Endothelial cell of umbilical vein (primary cell): ENCODE results near the gene TRIM17. TPM values are rescaled to one million over a fixed set of nuclear protein-coding genes. Genes with fewer than 3 reads are reported as not detected.

ENCODE experiments used
- BruUV-seq: library from RNA; stranded (reverse); fragments of 400-500 nt; replicated peaks from 2 replicates; lab custom pipeline; 2021; lab: Mats Ljungman, UMichigan
- CTCF ChIA-PET: fragments of 300-600, 350-600 bp; sonication (Branson Sonifier 250); formaldehyde crosslinking; loops from one replicate; lab custom pipeline; 2021; ENCODE audit warnings: antibody characterized with exemption, inconsistent platforms; lab: Charles Lee
- POLR2A ChIA-PET: fragments of 300-600, 350-600 bp; sonication (Branson Sonifier 250); formaldehyde crosslinking; loops from one replicate; lab custom pipeline; 2021; ENCODE audit warnings: antibody characterized with exemption, inconsistent platforms; lab: Charles Lee
- DNase-seq: peaks from one replicate; pipeline ENCODE4 v3.0.0-alpha.2; 2011; ENCODE audit warnings: low read depth, low spot score
- FAIRE-seq: peaks from 2 replicates; lab custom pipeline; 2011; peaks lifted over from hg19 to GRCh38; lab: Jason Lieb, UNC
- H2AFZ ChIP-seq: 2 replicates; pipeline ENCODE4 v1.6.0; 2012; ENCODE audit warnings: low read depth, low read length, control low read depth, inconsistent platforms
- H3K27ac ChIP-seq: 2 replicates; pipeline ENCODE4 v1.5.1; 2011; ENCODE audit warnings: low read depth, mild to moderate bottlenecking, control low read depth, low read length, moderate library complexity; ENCODE audit not compliant: insufficient read depth
- H3K27me3 ChIP-seq, 2 experiments: 2 replicates each; pipeline versions ENCODE4 v1.6.0 to v1.6.1; 2011; ENCODE audit warnings: low read length in 2 of 2, mixed read lengths in 1 of 2; ENCODE audit not compliant: control insufficient read depth in 2 of 2, insufficient read depth in 2 of 2
- H3K36me3 ChIP-seq, 2 experiments: 2 replicates in 1 of 2; 3 replicates in 1 of 2; pipeline ENCODE4 v1.5.1; 2011; ENCODE audit warnings: low read length in 2 of 2, mild to moderate bottlenecking in 1 of 2, moderate library complexity in 1 of 2; ENCODE audit not compliant: control insufficient read depth in 2 of 2, insufficient read depth in 2 of 2; ENCODE audit errors: extremely low read depth in 1 of 2
- H3K4me1 ChIP-seq: 3 replicates; pipeline ENCODE4 v1.5.1; 2011; ENCODE audit warnings: mild to moderate bottlenecking, low read length; ENCODE audit not compliant: control insufficient read depth, insufficient read depth; ENCODE audit errors: extremely low read depth
- H3K4me2 ChIP-seq: 2 replicates; pipeline ENCODE4 v1.6.1; 2011; ENCODE audit warnings: low read length, control low read depth, mixed read lengths; ENCODE audit not compliant: insufficient read depth
- H3K4me3 ChIP-seq, 3 experiments: fragments of 200-600 bp in 1 of 3; sonication (generic), shearing (Covaris generic) in 1 of 3; replicated peaks in 1 of 3; 2 replicates each; pipeline ENCODE4 v1.5.1; 2011 to 2016; ENCODE audit warnings: control low read depth in 3 of 3, low read length in 3 of 3, mild to moderate bottlenecking in 2 of 3, inconsistent platforms in 1 of 3, low read depth in 1 of 3, moderate library complexity in 1 of 3; ENCODE audit not compliant: insufficient read depth in 1 of 3
- H3K79me2 ChIP-seq: 2 replicates; pipeline ENCODE4 v1.6.0; 2012; ENCODE audit warnings: low read length, inconsistent platforms; ENCODE audit not compliant: control insufficient read depth, insufficient read depth
- H3K9ac ChIP-seq: replicated peaks from 2 replicates; pipeline ENCODE3; 2011; ENCODE audit warnings: low read length, control low read depth; ENCODE audit not compliant: insufficient read depth; ENCODE audit errors: extremely low read depth
- H3K9me1 ChIP-seq: replicated peaks from 3 replicates; pipeline ENCODE4 v1.6.0; 2011; ENCODE audit warnings: mild to moderate bottlenecking, low read length; ENCODE audit not compliant: control insufficient read depth, insufficient read depth; ENCODE audit errors: extremely low read depth
- H3K9me3 ChIP-seq: replicated peaks from 2 replicates; pipeline ENCODE4 v1.5.1; 2012; ENCODE audit warnings: low read length, inconsistent platforms; ENCODE audit not compliant: control insufficient read depth, insufficient read depth
- H4K20me1 ChIP-seq: replicated peaks from 2 replicates; pipeline ENCODE3; 2011; ENCODE audit warnings: mild to moderate bottlenecking, low read length; ENCODE audit not compliant: control insufficient read depth, insufficient read depth; ENCODE audit errors: extremely low read depth
- EZH2 ChIP-seq: IDR thresholded peaks from 2 replicates; pipeline ENCODE4 v1.6.1; 2012; ENCODE audit warnings: borderline replicate concordance, low read depth, mild to moderate bottlenecking, moderate library complexity, low read length, inconsistent platforms; ENCODE audit not compliant: severe bottlenecking
- FOS ChIP-seq: IDR thresholded peaks from 2 replicates; pipeline ENCODE4 v1.6.1; 2011; ENCODE audit warnings: mild to moderate bottlenecking, low read length, moderate library complexity, borderline replicate concordance; ENCODE audit not compliant: insufficient read depth
- GATA2 ChIP-seq: IDR thresholded peaks from 2 replicates; pipeline ENCODE4 v1.7.0; 2011; ENCODE audit warnings: low read depth, mild to moderate bottlenecking, moderate library complexity, mixed read lengths, low read length; ENCODE audit not compliant: insufficient read length, insufficient read depth
- POLR2A ChIP-seq: IDR thresholded peaks from 2 replicates; pipeline ENCODE4 v1.6.1; 2012; ENCODE audit warnings: low read depth, mild to moderate bottlenecking, control low read depth, low read length
- dilution Hi-C: fragments of 300-500 bp; cut with MboI; formaldehyde crosslinking; loops from one replicate; pipeline ENCODE4 v1.15.0; 2019; ENCODE audit warnings: low sequenced_read_pairs; ENCODE audit not compliant: extremely low pct_ligation_motif_present
- intact Hi-C: fragments of 100-400 bp; cut with micrococcal nuclease; formaldehyde crosslinking; loops from one replicate; pipeline ENCODE4 v1.10.0; 2022
- polyA plus RNA-seq, 4 experiments: library from polyadenylated mRNA; depleted of rRNA in 3 of 4; stranded (reverse) in 3 of 4; unstranded in 1 of 4; fragments of >200 nt; gene quantifications; 2 replicates each; pipeline versions ENCODE4 v1.2.1 to v1.2.3, GENCODE V29; 2011 to 2012; ENCODE audit warnings: missing spikeins in 1 of 4
- total RNA-seq: library from RNA; stranded (reverse); gene quantifications from 2 replicates; pipeline ENCODE4 v1.2.3, GENCODE V29; 2021
- TF ChIP-seq, protein P1 (sequence below): IDR thresholded peaks from 2 replicates; pipeline ENCODE4 v1.6.1; 2011; ENCODE audit not compliant: insufficient read depth, insufficient read length
- TF ChIP-seq, protein P2 (sequence below), 2 donors: IDR thresholded peaks; 1 replicate in 1 of 2; 2 replicates in 1 of 2; pipeline ENCODE4 v1.5.1; 2011; ENCODE audit warnings: low read length in 2 of 2, mild to moderate bottlenecking in 2 of 2, moderate library complexity in 2 of 2, control low read depth in 1 of 2, inconsistent platforms in 1 of 2, low read depth in 1 of 2; ENCODE audit not compliant: insufficient read depth in 1 of 2; ENCODE audit errors: extremely low read depth in 1 of 2

The TRIM17 gene
- total and polyA plus RNA-seq, 2 donors (not counting 3 experiments of a cell fraction or from before 2014, with no cell fraction given), result not detected

DNA sequence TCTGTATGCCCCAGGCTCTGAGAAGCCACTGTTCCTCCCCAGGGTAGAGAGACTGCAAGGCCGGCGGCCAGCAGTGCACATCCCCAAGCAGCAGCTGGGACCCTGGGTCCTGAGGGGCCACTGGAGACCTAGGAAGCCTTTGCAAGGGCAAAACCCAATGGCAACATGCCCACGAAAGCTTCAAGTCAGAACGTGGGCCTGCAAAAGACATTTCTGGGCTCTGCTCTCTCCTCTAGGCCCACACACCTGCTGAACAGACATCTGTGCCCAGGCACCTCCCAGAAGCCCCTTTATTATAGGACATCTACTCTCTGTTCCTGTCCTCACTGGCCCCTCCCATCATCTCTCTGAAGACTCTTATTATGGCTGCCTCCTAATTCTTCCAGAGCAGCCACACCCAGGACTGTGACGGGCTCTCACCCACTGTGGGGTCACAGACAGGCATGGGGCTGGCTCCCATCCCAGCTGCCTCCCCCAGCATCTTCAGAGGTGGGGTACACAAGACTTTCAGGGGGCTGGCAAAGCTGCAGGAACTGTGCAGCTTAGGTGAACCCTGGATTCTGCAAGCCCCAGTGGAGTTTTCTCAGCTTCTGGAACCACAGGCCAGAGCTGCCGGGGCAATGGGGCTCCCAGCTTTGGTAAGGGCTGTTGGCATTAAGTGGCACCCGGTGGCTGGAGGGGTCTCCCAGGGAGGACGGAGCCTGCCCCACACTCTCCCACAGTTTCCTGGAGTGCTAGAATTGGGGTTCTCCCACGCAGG, 22.7 kb downstream of the TRIM17 start:
- H3K9me1 ChIP-seq, result no peaks in the 10 kb centered on the region
- FAIRE-seq (no peak), DNase-seq (no peak)
- POLR2A ChIA-PET, result no interaction called here
- no peaks in the 10 kb centered on the region for H3K79me2 ChIP-seq
- no peaks in the 10 kb centered on the region for H4K20me1 ChIP-seq
- no peak overlapping the region for H3K9ac ChIP-seq
- H3K27me3 ChIP-seq, result no peaks in the 10 kb centered on the region
- H2AFZ ChIP-seq, result no peak overlapping the region
- intact Hi-C loops, result loop anchor here (1.0 to 2.0 kb wide), 7 partner anchors 12 to 395 kb away; partner anchors contain the start of gene TRIM11
- H3K9me3 ChIP-seq, result no peaks in the 10 kb centered on the region
- H3K27ac ChIP-seq, result no peak overlapping the region
- BruUV-seq, result TSS peak; percentile 12
- no peak overlapping the region for H3K4me2 ChIP-seq
- no peak overlapping the region for H3K4me3 ChIP-seq
- TF ChIP-seq GATA2, result no peak
- TF ChIP-seq, protein P1, sequence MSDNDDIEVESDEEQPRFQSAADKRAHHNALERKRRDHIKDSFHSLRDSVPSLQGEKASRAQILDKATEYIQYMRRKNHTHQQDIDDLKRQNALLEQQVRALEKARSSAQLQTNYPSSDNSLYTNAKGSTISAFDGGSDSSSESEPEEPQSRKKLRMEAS, result no peak
- no peak for TF ChIP-seq EZH2
- TF ChIP-seq POLR2A, result no peak
- TF ChIP-seq, protein P2, sequence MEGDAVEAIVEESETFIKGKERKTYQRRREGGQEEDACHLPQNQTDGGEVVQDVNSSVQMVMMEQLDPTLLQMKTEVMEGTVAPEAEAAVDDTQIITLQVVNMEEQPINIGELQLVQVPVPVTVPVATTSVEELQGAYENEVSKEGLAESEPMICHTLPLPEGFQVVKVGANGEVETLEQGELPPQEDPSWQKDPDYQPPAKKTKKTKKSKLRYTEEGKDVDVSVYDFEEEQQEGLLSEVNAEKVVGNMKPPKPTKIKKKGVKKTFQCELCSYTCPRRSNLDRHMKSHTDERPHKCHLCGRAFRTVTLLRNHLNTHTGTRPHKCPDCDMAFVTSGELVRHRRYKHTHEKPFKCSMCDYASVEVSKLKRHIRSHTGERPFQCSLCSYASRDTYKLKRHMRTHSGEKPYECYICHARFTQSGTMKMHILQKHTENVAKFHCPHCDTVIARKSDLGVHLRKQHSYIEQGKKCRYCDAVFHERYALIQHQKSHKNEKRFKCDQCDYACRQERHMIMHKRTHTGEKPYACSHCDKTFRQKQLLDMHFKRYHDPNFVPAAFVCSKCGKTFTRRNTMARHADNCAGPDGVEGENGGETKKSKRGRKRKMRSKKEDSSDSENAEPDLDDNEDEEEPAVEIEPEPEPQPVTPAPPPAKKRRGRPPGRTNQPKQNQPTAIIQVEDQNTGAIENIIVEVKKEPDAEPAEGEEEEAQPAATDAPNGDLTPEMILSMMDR (IDR thresholded peaks at IDR 0.05; ENCODE audit: extremely low read depth in 1 of 2, insufficient read depth in 1 of 2, low read depth in 1 of 2, low read length in 2 of 2), result no peak
- TF ChIP-seq FOS, result no peak
- dilution Hi-C loops, result no loop called here
- peaks cover 2 to 19% of the 10 kb centered on the region in 2 experiments for H3K36me3 ChIP-seq
- H3K4me1 ChIP-seq, result peaks cover 5% of the 10 kb centered on the region
- CTCF ChIA-PET, result interaction anchor here (0.8 to 3.0 kb wide), 29 partner anchors 9 to 395 kb away, joined by 3 to 42 read pairs (median 5); partner anchors contain the start of genes IBA57, RNF187 and TRIM11
